Left lung (tissue), 10 donors: ENCODE results near the gene RPL26. TPM values are rescaled to one million over a fixed set of nuclear protein-coding genes. Genes with fewer than 3 reads are reported as not detected.
"Not testable (repeated sequence)": the region's sequence is repeated elsewhere in the genome, so short reads cannot be mapped to it uniquely, and the experiment has no call there.

Experiments
- ATAC-seq: fragments of 200-7000 bp; cut with Tn5 transposase; one replicate; pipeline ENCODE4 v1.9.1; 2020; ENCODE audit warnings: moderate library complexity
- DNase-seq, 4 donors: peaks; one replicate each; pipeline ENCODE4 v3.0.0-alpha.2; 2013 to 2020
- H3K27ac ChIP-seq, 2 donors: fragments of 200-600 bp; sonication (generic) in 1 of 2; one replicate each; pipeline versions ENCODE4 v1.5.0 to v1.8.0; 2020 to 2021
- H3K27me3 ChIP-seq, 2 donors: fragments of 200-600 bp; sonication (generic) in 1 of 2; one replicate each; pipeline versions ENCODE4 v1.5.0 to v1.8.0; 2020 to 2021
- H3K36me3 ChIP-seq, 2 donors: fragments of 200-600 bp; sonication (generic) in 1 of 2; one replicate each; pipeline versions ENCODE4 v1.5.0 to v1.8.0; 2020 to 2021
- H3K4me1 ChIP-seq, 2 donors: fragments of 200-600 bp; one replicate each; pipeline ENCODE4 v1.8.0; 2021
- H3K4me3 ChIP-seq, 2 donors: fragments of 200-600 bp; sonication (generic) in 1 of 2; one replicate each; pipeline versions ENCODE4 v1.5.0 to v1.8.0; 2020 to 2021; ENCODE audit warnings: mild to moderate bottlenecking in 1 of 2
- H3K9me3 ChIP-seq, 2 donors: fragments of 200-600 bp; sonication (generic) in 1 of 2; one replicate each; pipeline versions ENCODE4 v1.5.0 to v1.8.0; 2020 to 2021
- CTCF ChIP-seq, 2 donors: fragments of 200-600 bp; sonication (generic) in 1 of 2; IDR thresholded peaks; one replicate each; pipeline versions ENCODE4 v1.5.0 to v1.8.0; 2021; ENCODE audit warnings: antibody characterized with exemption in 2 of 2
- intact Hi-C, 2 donors: fragments of 100-400 bp; cut with DNase I; formaldehyde crosslinking; loops; one replicate each; pipeline versions ENCODE4 v1.11.2 to v1.14.2; 2022
- polyA plus RNA-seq, 6 donors: library from polyadenylated mRNA; unstranded; fragments of 120-200 nt; gene quantifications; one replicate each; pipeline ENCODE4 v1.2.1, GENCODE V29; 2013; ENCODE audit not compliant: insufficient read length in 6 of 6
- total RNA-seq, 2 donors: library from RNA; stranded (reverse); fragmentation: NEBNext Ultra II Directional; extraction: Animal tissue kit (Norgen Biotek cat#: 25700); gene quantifications; one replicate each; pipeline ENCODE4 v1.2.1, GENCODE V29; 2021
- donor health status: DM: no; HTN: yes; CAD: no.
- donor health status: DM: no; HTN: no; CAD: no.

The RPL26 gene
- total and polyA plus RNA-seq, 8 donors: 1,094 to 3,628 (median 3,126) TPM

GRCh38 chr17:8386841-8387240, 3.8 kb upstream of the RPL26 start:
- DNase-seq (no peak), ATAC-seq (no peak)
- Histone ChIP-seq H3K4me3 (no peak overlapping the region), H3K4me1 (peaks cover 13 to 28% of the 10 kb centered on the region in 2 donors), H3K27ac (no peak overlapping the region), H3K27me3 (no peaks in the 10 kb centered on the region), H3K9me3 (no peaks in the 10 kb centered on the region), H3K36me3 (peaks cover 0 to 3% of the 10 kb centered on the region in 2 donors)
- no peak for TF ChIP-seq CTCF (IDR thresholded peaks at IDR 0.05)
- intact Hi-C loops: no loop called here

GRCh38 chr17:8384801-8385378, 1.9 kb upstream of the RPL26 start:
- Histone ChIP-seq H3K27me3 (no peaks in the 10 kb centered on the region), H3K36me3 (peaks cover 3 to 22% of the 10 kb centered on the region in 2 donors), H3K27ac (peak overlapping the region in 1 of 2 donors; percentile 55), H3K4me1 (peaks cover 33 to 47% of the 10 kb centered on the region in 2 donors), H3K9me3 (no peaks in the 10 kb centered on the region), H3K4me3 (no peak overlapping the region)
- no peak for DNase-seq
- no peak for ATAC-seq
- intact Hi-C loops: no loop called here
- no peak for TF ChIP-seq CTCF (IDR thresholded peaks at IDR 0.05)

GRCh38 chr17:8382880-8383142, 182 bp downstream of the RPL26 start:
- TF ChIP-seq CTCF (IDR thresholded peaks at IDR 0.05): no peak
- intact Hi-C loops: no loop called here
- no peaks in the 10 kb centered on the region for H3K9me3 ChIP-seq
- H3K27ac ChIP-seq: peak overlapping the region; percentile 85 to 93
- peak overlapping the region; percentile 72 to 78 for H3K4me3 ChIP-seq
- peaks cover 33 to 60% of the 10 kb centered on the region in 2 donors for H3K4me1 ChIP-seq
- H3K36me3 ChIP-seq: peaks cover 3 to 43% of the 10 kb centered on the region in 2 donors
- ATAC-seq (peak; percentile 0), DNase-seq (no peak)
- no peaks in the 10 kb centered on the region for H3K27me3 ChIP-seq

GRCh38 chr17:8382052-8382879, 727 bp downstream of the RPL26 start:
- intact Hi-C loops: no loop called here
- H3K36me3 ChIP-seq: peaks cover 3 to 49% of the 10 kb centered on the region in 2 donors
- TF ChIP-seq CTCF (IDR thresholded peaks at IDR 0.05): no peak
- H3K4me1 ChIP-seq: peaks cover 33 to 61% of the 10 kb centered on the region in 2 donors
- ATAC-seq (no peak), DNase-seq (no peak)
- no peaks in the 10 kb centered on the region for H3K9me3 ChIP-seq
- peak overlapping the region; percentile 72 to 78 for H3K4me3 ChIP-seq
- no peaks in the 10 kb centered on the region for H3K27me3 ChIP-seq
- H3K27ac ChIP-seq: peak overlapping the region; percentile 85 to 93

- Histone ChIP-seq H3K4me1 (peaks cover 38 to 68% of the 10 kb centered on the region in 2 donors), H3K4me3 (peak overlapping the region in 1 of 2 donors; percentile 78), H3K27me3 (no peaks in the 10 kb centered on the region), H3K27ac (no peak overlapping the region), H3K36me3 (peaks cover 3 to 54% of the 10 kb centered on the region in 2 donors), H3K9me3 (no peaks in the 10 kb centered on the region)
- no peak for DNase-seq
- TF ChIP-seq CTCF (IDR thresholded peaks at IDR 0.05): no peak
- intact Hi-C loops: no loop called here
- no peak for ATAC-seq
Observed at GRCh38 chr17:8380049-8380448, 2.9 kb downstream of the RPL26 start.

GRCh38 chr17:8378117-8378516, 4.9 kb downstream of the RPL26 start:
- ATAC-seq, H3K9me3 ChIP-seq, DNase-seq, intact Hi-C loops, H3K4me3 ChIP-seq, H3K27me3 ChIP-seq, H3K27ac ChIP-seq: not testable (repeated sequence)
- H3K4me1 ChIP-seq: peaks cover 29 to 60% of the 10 kb centered on the region in 2 donors
- H3K36me3 ChIP-seq: peaks cover 3 to 54% of the 10 kb centered on the region in 2 donors
